Measurements from ENCODE around the gene IQCH.

The IQCH gene

DNA sequence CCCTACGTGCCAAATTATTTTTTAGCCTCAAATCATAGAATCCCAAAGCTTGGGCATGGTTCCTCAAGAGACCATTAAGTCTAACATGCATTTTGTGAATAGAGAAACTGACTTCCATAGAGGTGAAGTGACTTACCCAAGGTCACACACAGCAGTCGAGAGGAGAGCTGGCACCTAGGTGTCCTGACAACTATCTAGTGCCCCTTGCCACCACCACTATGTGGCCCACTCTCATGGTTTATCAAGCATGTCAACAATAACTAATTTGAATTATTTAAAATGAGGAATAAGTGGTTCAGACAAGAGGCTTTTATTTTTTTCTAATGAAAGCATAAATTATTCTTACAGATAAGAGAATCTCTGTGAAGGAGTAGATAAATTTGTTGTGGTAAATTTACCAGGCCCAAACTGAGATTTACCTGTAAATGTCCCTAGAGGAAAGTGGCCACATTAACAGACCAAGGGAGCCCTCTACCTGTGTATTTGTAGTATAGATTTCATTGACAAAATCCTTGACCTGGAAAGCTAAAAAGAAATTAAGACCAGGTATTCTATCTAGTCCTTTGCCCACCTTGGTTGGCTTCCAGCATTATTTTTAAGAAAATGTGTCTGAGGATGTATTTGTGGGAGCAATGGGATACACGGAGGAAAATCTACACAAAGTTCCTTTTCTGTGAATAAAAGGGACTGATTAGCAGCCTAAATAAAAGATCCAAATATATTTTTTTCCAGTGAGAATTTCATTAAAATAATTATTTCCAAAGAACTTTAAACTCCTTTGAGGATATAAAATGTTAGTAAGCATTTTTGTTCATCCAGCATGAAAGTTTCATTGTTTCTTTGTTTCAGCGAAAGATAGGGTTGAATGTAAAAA is 49.1 kb downstream of the IQCH start:
- no peak for DNase-seq

DNA sequence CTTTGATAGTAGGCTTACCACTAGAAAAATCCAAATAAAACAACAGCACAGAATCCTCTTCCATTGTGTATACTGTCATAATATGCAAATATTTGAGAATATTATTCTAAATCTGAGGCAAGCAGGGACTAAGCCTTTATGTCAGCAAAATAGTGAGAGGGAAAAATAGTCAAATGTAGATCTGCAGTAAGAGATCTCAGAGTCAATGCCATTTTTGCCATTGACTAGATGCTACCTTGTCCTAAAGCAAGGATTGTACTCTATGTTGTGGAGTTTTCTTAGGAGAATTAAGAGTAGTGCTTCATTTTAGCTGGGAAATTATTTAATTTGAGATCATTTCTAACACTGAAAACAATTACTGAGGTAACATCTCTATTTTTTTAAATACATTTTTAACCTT is 50.2 kb downstream of the IQCH start:
- no peak for DNase-seq

DNA sequence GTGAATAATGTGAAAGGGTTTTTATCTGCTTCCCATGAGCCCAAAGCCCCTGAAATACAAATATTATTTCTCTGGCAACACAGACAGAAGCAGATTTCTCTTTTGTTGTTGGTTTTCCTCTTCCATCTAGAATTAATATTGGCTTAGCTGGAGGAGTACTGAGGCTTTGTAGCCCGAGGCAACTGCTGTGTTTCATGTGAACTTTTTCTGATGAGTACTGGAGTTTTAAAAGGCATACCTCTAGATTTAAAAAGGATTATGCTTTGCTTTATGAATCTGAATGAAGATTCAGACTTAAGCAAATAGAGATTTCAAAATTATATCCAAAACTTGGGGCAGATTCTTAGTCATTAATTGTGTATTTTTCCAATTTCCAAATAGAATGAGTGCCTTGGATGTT is 50.9 kb downstream of the IQCH start:
- no peak for DNase-seq

DNA sequence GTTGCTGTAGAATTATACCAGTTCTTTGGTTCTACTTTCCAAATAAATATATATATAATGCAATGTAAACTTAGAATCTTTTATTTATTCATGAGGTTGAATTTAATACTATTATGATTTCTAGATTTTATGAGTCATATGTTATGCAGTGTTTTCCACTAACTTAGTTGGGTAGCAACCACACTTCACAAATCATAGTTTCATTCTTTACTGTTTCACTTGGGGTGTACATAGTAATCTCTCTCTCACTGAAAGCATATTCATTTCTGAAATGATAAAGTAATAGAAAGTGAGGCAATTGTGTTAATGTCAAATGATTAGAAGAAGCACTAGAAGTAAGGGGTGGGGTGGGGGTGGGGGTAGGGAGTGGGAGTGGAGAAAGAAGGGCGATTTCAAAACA is 52.6 kb downstream of the IQCH start:
- DNase-seq = no peak

DNA sequence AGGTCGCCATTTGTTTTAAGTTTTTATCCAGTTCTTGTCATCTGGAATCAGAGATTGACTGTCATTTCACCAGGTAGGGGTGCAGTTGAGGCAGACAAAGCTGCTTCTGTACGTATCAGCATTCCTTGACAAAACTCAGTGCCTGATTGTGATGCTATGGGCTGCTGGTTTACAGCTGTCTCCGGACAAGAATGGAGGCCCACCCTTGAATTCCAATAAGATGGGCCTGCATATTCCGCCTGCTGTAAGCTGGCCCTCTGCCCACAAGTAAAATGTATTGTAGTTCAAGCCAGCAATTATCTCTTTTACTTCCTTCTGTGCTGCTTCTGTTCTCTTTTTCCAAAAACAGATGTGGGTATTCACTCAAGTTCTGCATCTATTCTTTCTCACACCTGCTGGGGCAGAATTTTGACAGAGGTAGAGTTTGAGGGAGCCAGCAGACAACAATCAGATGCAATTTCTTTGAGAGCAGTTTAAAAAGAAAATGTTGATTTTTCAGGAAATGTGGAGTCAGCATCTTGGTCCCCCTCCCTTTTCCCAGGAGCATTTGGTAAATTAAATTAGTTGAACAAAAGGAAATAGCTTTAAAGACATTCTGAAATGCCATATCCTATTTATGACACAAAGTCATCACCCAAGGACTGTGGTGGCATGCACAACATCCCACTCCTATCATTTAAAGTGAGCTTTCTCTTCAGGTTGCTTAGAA is 53.5 kb downstream of the IQCH start:
- DNase-seq = no peak

DNA sequence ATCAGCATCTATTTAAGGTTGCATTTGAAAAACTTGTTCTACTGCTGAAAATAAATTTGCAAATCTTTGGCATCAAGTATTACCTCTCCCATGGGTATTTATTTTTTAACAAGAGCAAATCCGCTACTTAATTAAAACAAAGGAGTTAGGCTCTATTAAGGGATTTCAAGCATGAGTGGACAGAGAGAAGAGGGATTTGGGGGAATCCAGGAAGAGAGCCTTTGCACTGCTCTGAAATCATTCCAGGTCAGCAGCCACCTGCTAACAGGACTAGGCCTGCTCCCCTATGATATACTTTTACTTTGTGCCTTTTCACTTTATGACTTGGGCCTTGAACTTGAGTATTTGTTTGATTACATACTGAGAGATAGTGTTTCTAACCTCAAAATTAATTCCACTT is 57.1 kb downstream of the IQCH start:
- DNase-seq = no peak

DNA sequence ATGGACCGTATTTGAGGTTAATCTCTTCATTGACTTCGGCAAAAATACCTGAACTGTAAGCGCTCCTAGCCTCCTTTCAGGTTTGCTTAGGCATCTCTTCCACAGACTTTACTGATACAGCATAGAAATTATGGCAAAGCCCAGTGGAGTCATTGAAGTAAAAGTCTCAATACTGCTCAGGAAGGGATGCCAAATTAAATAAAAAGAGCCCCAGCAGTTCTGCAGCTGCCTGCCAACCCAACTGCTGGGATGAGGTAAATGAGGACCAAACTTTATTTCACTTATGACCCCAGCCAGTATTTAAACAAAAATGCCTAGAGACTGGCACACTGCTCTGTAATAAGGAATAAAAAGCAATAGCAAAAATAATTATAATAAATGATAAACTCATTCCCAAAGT is 65.4 kb downstream of the IQCH start:
- no peak for DNase-seq

DNA sequence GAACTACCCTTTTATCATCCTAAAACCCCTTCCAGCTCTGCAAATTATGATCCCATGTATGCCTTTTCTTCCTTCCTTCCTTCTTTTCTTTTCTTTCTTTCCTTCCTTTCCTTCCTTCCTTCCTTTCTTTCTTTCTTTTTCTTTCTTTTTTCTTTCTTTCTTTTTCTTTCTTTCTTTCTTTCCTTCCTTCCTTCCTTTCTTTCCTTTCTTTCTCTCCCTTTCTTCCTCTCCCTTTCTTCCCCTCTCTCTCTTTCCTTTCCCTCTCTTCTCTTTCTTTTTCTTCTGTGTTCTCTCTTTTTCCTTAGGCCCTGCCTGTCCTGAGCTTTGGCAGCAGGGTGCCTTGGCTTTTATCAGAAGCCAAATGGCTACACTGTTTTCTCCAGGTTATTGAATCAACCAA is 66.8 kb downstream of the IQCH start:
- no peak for DNase-seq

DNA sequence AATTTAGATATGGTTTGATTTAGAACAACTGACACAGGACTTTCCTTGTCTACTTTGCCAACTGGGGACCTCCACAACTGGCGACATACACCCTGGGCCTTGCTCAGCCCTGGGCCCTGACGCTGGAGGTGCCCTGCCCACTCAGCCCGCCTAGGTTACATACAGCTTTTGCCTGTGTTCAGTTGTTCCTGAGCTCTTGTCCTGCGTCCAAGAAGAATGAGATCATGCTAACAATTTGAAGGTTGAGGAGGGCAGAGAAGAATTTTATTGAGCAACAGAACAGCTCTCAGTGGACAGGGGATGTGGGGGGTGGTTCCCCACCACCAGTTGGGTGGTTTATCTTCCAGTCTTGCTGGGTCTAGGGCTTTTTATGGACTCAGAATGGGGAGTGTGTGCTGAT is 67.9 kb downstream of the IQCH start:
- no peak for DNase-seq

DNA sequence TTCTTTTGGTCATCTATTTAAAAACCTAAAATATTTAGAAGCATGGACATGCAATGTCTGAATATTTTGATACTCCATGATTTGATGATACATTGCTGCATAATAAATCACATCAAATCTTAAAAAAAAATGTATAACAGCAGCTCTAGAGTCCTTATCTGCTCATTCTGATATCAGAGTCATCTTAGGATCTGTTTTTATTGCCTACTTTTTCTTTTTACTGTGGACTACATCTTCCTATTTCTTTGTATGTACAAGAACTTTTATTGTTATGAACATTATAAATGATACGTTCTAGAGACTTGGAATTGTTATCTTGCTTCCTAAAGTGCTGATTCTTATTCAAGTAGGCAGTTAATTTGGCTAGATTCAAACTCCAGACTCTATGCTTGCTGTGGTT is 72.7 kb downstream of the IQCH start:
- DNase-seq = no peak

DNA sequence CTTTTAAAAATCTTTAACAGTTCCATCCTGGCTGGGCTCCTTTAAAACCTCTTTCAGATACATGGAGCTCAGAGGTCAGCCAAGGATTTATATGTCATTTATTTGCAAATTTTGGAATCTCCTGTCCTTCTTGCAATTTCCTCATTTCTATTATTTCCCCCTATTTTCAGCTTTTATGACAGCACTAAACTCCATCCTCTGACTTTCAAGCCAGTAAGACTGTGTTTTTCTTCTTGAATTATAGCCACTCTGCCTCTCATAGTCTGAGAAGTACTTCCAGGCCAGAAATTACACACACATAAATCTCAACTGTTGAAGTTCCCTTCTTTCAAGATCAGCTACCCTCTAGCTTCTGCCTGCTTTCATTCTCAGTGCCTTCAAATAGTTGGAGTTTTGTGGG is 73.2 kb downstream of the IQCH start:
- DNase-seq = no peak

DNA sequence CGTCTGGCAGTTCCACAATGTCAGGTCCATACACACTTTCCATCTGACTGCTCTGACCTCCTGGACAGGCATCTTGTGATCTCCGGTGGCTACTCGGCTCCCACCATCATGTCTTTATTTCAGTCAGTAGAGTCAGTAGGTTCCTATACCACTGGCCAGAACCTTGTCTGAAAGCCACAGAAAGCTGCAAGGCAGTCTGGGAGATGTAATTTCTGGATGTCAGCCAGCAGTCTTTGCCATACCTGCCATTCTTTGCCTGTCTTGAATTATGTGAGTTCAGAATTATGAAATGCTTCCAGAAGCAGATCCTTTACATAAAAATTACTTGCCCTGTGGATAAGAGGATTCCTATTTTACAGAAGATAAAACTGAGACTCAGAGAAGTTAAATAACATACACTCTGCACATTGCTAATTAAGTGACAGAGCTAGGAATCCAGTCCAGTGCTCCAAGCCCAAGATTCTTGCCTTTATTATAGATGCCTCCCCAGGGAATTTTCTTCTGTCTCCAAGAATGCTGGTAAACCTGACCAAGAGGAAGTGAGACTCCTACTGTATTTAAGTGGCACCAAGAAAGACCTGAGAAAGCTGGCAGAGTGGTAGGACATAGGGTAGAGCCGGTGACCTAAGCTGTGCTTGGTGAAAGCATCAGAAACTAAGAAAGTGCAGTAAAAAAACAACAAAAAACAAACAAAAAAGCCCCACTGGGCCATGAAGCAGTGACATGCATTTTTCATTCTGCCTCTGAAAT is 75.6 kb downstream of the IQCH start:
- DNase-seq = no peak

DNA sequence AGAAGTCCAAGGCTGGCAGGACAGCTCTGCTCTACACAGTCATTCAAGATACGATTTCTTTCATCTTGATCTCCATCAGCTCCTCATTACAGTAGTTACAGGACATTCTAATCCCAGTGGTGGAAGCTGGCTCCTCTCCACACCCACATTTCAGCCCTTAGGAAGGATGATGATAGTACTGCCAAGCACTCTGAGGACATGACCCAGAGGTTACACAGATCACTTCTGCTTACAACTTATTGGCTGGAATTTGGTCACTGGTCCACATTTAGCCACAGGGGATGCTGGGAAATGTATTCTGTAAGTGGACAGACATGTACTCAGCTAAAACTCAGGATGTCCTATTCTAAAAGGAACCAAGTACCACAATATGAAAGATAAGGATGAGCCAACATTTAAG is 77.1 kb downstream of the IQCH start:
- no peak for DNase-seq

DNA sequence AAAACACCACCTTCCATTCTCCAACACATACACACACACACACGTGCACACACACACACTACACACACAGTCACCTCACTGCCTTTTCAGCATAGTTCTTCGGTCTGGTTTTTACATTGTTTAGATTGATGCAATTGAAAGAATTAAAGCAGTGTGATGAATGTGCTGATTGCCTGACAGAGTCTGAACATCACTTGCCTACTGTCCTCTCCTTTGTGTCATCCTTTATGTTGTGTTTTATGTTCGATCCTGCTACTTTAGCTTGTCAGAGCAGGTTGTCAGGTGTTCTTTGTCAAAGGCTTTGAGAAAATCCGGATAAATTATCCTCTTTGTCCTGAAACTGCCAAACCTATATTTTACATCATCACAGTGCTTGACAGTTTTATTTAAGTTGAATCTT is 80.4 kb downstream of the IQCH start:
- no peak for DNase-seq

DNA sequence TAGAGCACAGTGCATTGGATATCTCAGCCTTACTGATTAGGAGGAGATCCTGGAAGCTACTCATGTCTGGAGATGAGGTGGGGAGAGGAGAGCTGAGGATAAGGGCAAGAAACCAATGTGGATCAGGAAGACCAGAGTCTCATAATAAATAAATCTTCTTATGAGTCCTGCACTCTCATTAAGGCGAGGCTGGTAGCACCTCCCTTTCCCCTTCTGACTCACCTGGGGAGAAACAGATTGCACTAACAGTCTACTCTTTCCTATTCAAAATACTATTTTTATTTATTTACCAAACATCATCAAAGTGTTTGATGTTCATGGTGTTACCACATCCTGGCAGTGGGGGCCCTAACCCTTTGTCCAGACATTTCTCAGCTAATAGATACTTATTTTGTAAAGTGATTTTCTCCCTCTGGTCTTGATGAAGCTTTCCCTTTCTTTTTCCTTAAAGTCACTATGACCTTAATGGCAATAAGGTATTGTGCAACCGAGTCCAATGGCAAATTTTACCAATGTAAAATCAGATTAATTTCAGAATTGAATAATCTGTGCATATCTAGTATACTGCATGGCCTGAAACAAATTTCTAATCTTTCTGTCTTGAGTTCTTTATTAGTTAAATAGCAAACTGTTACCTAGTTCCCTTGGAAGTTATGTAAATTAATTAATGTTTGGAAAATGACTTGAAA is 81.1 kb downstream of the IQCH start:
- no peak for DNase-seq

DNA sequence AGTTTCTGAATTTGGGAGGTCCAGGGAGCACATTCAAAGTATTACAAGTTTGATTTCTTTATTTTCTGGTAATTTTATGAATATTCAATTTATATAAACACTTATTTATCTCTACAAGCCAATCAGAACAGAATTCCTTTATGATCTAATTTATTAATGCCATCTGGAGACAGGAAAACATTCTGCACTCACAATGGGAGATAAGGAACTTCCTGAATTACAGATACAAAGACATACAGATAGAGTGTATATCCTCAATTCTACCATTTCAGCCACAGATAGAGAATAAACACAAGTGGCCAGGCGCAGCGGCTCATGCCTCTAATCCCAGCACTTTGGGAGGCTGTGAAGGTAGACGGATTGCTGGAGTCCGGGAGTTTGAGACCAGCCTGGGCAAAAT is 86.0 kb downstream of the IQCH start:
- no peak for DNase-seq

DNA sequence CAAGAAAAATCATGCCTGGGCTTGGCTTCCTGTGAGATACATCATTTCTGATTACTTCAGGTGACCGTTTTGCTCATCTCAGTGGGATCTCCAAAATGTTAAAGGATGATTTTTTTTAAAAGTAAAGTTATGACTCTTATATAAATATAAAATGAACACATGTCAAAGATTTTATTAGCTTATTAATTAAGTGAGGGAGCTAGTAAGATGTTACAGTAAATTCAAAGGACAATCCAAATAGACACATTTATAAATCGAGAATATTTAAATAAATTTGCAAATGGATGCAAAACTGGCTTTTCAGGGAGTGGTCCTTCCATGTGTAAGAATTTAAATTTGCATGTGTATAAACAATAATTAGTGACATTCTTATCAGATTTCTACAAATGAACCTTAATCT is 87.0 kb downstream of the IQCH start:
- no peak for DNase-seq

DNA sequence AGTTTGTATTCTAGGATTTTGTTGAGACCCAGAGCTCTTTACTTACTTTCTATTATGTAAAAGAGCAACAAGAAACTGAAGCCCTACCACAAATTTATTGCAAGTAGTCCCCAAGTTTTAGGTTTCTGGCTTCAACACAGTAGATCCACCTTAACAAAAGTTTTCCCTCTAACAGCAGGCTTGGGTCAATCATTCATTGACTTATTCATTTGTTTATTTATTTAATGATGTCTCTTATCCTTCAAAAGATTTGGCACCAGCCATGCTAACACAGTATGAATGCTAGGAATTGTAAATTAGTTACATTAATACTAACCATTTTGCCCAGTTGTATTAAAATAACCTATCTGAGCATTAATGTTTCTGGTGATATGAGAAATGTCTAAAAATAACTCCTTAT is 88.6 kb downstream of the IQCH start:
- DNase-seq = no peak

DNA sequence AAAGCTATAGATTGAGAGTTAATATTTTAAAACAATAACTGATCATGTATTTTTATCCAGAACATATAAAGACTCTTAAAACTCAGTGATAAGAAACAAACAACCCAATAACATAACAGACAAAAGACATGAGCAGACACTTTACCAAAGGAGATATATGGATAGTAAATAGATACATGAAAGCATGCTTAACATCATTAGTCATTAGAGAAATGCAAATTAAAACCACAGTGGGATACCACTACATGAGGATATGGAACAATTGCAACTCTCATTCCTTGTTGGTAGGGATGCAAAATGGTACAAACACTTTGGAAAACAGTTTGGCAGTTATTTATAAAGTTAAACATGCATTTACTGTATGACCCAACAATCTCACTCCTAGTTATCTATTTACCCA is 95.0 kb downstream of the IQCH start:
- DNase-seq = no peak

DNA sequence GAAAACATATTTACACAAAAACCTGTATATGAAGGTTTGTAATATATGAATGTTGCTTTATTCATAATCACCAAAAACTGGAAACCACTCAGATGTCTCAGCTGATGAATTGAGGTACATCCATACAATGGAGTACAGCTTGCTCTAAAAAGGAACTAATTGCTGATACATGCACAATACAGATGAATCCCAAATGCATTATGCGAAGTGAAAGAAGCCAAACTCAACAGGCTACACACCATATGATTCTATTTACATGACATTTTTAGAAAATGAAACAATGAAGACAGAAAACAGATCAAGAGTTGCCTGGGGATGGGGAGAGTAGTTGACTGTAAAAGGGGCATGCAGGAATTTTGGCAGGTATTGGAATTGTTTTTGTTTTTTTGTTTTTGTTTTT is 95.5 kb downstream of the IQCH start:
- DNase-seq = no peak

DNA sequence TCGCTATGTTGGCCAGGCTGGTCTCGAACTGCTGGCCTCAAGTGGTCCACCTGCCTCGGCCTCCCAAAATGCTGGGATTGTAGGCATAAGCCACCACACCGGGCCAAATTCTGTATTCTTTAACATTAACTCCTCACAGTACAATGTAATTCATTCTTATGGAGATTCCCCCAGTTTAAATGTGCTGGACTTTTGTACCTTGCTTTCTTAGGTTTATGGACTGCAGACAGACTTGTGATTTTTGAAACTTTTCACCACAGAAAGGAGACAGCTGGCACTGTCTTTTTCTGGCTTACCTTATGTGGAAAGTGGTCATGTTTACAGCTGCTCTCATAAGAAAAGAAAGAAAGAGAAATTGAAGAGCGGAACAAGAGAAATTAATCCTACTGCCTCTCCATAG is 103.8 kb downstream of the IQCH start:
- no peak for DNase-seq

DNA sequence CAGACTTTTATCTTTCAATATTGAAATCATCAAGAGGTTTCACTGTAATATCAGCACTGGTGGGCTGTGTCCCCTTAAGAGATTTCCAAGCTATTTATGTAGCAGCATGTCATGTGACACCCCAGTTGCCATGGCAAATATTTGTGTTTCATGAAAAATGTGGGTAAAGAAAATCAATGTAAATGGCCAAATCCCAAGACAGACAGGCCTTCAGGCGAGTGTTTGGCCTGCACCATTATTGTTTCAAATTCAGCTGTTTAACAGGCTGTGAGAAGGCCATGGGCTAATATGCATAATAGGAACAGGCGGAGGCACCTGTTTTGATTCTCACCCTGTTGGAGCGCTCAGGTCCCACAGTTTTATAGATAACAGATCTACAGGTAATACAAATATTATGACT is 104.2 kb downstream of the IQCH start:
- DNase-seq = no peak

DNA sequence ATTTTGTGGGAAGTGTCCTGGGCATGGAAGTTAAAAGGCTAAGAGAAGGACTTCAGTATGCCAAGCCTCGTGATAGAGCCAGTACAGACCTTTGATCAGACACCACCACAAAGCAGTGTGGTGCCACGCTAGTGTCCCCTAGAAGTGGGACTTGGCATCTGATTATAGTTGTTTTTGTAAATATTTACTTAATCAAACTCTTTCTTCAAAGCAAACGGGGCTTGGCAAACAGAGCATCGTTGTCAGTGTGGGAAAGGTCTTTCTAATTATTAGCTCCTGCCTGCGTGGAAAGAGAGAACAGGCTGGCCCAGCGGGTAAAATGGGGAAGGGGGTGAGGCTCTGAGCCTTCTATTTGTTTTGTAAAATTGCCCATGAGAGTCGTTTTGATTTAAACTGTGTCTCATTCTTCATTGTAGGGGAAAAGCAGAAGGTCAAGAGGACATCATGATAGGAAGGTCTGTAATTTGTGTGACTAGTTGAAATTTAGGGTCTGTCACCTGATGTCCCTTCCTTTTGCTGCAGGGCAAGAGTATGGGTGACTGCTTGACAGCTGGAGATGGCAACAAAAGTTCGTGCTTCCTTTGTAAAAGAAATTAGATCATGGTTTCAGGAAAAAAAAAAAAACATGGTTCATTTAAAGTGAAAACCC is 105.0 kb downstream of the IQCH start:
- DNase-seq = no peak

Measured in NCI-H510A (cell line).